GM10266 (cell line): ENCODE measurements around the gene GLI2.

Experiments used
- DNase-seq: peaks from one replicate; pipeline ENCODE4 v3.0.0; 2012; ENCODE audit errors: extremely low spot score
- TF ChIP-seq, protein P1 (sequence below): IDR thresholded peaks from 2 replicates; pipeline ENCODE4 v1.5.1; 2012; ENCODE audit warnings: mild to moderate bottlenecking, low read depth; ENCODE audit not compliant: control insufficient read depth, insufficient read depth; ENCODE audit errors: missing control alignments

GLI2 gene

DNA sequence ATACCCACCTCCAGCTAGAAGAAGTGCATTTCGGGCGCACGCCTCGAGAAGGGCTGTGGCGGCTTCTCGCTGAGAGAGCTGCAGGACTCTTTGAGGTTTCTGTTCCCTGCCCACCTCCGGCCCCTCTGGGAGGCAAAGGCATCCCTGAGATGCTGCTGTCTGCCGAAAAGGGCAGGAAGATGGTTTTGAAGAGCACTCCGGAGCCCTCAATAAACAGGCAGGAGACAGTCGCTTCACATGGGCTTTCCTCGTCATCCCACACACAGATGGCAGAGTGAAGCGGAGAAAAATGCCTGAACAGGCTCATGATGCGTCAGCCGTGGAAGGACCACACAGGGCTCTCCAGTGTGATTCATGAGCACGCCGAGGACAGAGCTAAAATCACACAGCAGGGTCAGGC, 25.4 kb upstream of the GLI2 start:
- TF ChIP-seq, protein P1, sequence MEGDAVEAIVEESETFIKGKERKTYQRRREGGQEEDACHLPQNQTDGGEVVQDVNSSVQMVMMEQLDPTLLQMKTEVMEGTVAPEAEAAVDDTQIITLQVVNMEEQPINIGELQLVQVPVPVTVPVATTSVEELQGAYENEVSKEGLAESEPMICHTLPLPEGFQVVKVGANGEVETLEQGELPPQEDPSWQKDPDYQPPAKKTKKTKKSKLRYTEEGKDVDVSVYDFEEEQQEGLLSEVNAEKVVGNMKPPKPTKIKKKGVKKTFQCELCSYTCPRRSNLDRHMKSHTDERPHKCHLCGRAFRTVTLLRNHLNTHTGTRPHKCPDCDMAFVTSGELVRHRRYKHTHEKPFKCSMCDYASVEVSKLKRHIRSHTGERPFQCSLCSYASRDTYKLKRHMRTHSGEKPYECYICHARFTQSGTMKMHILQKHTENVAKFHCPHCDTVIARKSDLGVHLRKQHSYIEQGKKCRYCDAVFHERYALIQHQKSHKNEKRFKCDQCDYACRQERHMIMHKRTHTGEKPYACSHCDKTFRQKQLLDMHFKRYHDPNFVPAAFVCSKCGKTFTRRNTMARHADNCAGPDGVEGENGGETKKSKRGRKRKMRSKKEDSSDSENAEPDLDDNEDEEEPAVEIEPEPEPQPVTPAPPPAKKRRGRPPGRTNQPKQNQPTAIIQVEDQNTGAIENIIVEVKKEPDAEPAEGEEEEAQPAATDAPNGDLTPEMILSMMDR: no peak

GRCh38 chr2:120711694-120712093, 24.0 kb upstream of the GLI2 start:
- TF ChIP-seq, protein P1: no peak
- no peak for DNase-seq

More for the DNA sequence above, 25.4 kb upstream of the GLI2 start:
- DNase-seq: no peak

GRCh38 chr2:120712180-120712681, 23.4 kb upstream of the GLI2 start:
- TF ChIP-seq, protein P1: no peak

DNA sequence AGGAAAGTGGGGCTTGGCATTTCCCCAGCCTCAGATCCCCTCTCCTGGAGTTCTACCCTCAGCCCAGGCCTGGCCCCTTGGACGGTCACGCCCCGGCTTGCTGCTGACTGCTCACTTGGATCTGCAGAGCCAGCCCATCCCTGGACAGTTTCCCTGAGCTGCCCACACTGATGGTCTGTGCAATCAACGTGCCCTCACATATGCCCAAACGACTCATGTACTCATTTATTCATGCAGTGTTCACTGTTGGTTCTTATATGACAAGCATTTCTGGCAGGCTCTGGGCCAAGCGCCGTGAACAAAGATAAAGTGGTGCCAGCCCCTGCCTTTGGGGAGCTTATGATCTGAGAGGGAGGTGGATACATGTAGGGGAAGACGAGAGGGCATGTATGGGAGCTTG, 20.3 kb upstream of the GLI2 start:
- no peak for DNase-seq
- TF ChIP-seq, protein P1: no peak

More at GRCh38 chr2:120712180-120712681, 23.4 kb upstream of the GLI2 start:
- no peak for DNase-seq

GRCh38 chr2:120715941-120716340, 19.7 kb upstream of the GLI2 start:
- DNase-seq: no peak
- TF ChIP-seq, protein P1: no peak

GRCh38 chr2:120716641-120717585, 18.8 kb upstream of the GLI2 start:
- TF ChIP-seq, protein P1: no peak

GRCh38 chr2:120719491-120719890, 16.2 kb upstream of the GLI2 start:
- DNase-seq: no peak
- TF ChIP-seq, protein P1: no peak

More at GRCh38 chr2:120716641-120717585, 18.8 kb upstream of the GLI2 start:
- no peak for DNase-seq
